HG03064 (cell line): ENCODE results near the gene RAET1E.
"Not testable (repeated sequence)": the region's sequence is repeated elsewhere in the genome, so short reads cannot be mapped to it uniquely, and the experiment has no call there.

Experiments
- ATAC-seq: cut with Tn5 transposase; IDR thresholded peaks from one replicate; pipeline ENCODE4 v1.9.1; 2021; ENCODE audit warnings: low read depth; ENCODE audit not compliant: unreplicated experiment

RAET1E gene

GRCh38 chr6:149897855-149898744 is at the start of gene RAET1E:
Gene RAET1E, minus strand, starts transcription at chr6:149898113. Its CDS starts 7,212 bp downstream, at chr6:149890901.
- ATAC-seq = no peak

GRCh38 chr6:149947533-149947932 is 49.6 kb upstream of the RAET1E start:
- ATAC-seq = not testable (repeated sequence)

- not testable (repeated sequence) for ATAC-seq
These were observed 48.7 kb upstream of the RAET1E start for GRCh38 chr6:149946631-149947030.

- not testable (repeated sequence) for ATAC-seq
These were observed 47.4 kb upstream of the RAET1E start for GRCh38 chr6:149945276-149945675.

GRCh38 chr6:149943321-149943720 is 45.4 kb upstream of the RAET1E start:
- ATAC-seq = not testable (repeated sequence)

- no peak for ATAC-seq
These were observed 44.5 kb upstream of the RAET1E start for GRCh38 chr6:149942461-149942829.

- no peak for ATAC-seq
These were observed 43.9 kb upstream of the RAET1E start, which contains the start of gene ULBP2 for GRCh38 chr6:149941583-149942460. Gene ULBP2, plus strand, starts transcription at chr6:149942014. Its CDS starts 59 bp downstream, at chr6:149942073.

GRCh38 chr6:149940672-149940982 is 42.7 kb upstream of the RAET1E start:
- no peak for ATAC-seq

- no peak for ATAC-seq
These were observed 42.2 kb upstream of the RAET1E start for GRCh38 chr6:149939909-149940671.

- ATAC-seq = no peak
These were observed 41.4 kb upstream of the RAET1E start for GRCh38 chr6:149939356-149939648.

- peak; percentile 74 for ATAC-seq
These were observed 40.9 kb upstream of the RAET1E start for GRCh38 chr6:149938571-149939355.

- ATAC-seq = not testable (repeated sequence)
These were observed 40.2 kb upstream of the RAET1E start for GRCh38 chr6:149938013-149938570.

- ATAC-seq = no peak
These were observed 38.8 kb upstream of the RAET1E start for GRCh38 chr6:149936743-149937142.

- no peak for ATAC-seq
These were observed 37.8 kb upstream of the RAET1E start for GRCh38 chr6:149935668-149936067.

- no peak for ATAC-seq
These were observed 37.3 kb upstream of the RAET1E start for GRCh38 chr6:149935246-149935645.

- no peak for ATAC-seq
These were observed 36.6 kb upstream of the RAET1E start for GRCh38 chr6:149934249-149935156.

- no peak for ATAC-seq
These were observed 35.5 kb upstream of the RAET1E start for GRCh38 chr6:149933461-149933860.

GRCh38 chr6:149933036-149933435 is 35.1 kb upstream of the RAET1E start:
- no peak for ATAC-seq

- no peak for ATAC-seq
These were observed 33.6 kb upstream of the RAET1E start for GRCh38 chr6:149931501-149931900.
